Measurements from ENCODE around the gene CACNA1B.
"Not testable (repeated sequence)": the region's sequence is repeated elsewhere in the genome, so short reads cannot be mapped to it uniquely, and the experiment has no call there.

The CACNA1B gene

DNA sequence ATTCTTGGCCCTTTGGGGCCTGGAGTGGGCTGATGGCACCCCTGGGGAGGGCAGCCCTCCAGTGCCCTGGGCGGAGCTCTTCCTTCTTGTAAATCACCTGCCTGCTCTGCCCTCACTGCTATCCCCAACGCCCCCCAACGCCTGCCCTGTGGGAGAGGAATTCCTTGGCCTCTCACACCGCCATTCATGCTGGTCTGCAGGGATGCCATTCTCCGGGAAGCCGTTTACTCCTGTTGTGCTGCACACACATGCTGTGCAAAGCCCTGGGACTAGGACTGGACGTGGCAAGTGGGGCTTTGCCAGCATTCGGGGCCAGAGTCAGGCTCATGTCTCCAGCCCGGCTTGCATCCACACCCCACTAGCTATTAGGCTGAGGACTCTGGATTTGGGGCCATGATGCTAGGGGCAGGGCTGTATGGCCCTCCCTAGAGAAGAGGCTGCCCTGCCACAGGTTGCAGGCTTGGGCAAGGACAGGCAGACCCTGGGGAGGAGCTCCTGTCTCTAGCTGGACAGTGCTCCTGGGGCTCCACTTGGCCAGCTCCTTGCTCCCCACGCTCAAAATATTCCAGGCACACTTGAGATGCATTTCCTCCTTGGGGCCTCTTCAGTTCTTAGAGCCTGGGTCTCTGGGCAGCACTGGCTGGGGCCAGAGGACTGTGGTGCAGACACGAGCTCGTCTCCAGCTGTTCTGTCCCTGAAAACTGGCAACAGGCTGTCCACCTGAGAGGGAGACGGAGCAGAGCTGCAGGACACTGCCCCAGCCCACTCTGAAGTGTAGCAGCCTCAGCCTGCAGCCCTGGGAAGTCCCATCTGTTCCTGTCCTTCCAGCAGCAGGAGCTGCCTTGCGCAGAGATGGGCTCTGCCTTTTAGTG lies 226.9 kb downstream of the CACNA1B start:
- DNase-seq = no peak

DNA sequence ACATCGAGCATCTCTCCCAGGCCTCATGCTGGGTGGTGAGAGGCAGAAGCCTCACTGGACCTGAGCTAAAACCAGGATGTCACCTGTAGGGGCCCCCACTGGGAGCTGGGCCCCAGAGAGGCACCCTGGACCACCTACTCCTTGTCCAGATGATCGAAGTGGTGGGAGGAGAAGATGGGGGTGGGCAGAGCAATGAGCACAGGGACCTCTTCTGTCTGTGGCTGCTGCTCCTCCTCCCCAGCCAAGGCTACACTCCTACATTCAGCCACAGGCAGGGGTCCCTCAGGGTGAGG lies 227.5 kb downstream of the CACNA1B start:
- DNase-seq = no peak

DNA sequence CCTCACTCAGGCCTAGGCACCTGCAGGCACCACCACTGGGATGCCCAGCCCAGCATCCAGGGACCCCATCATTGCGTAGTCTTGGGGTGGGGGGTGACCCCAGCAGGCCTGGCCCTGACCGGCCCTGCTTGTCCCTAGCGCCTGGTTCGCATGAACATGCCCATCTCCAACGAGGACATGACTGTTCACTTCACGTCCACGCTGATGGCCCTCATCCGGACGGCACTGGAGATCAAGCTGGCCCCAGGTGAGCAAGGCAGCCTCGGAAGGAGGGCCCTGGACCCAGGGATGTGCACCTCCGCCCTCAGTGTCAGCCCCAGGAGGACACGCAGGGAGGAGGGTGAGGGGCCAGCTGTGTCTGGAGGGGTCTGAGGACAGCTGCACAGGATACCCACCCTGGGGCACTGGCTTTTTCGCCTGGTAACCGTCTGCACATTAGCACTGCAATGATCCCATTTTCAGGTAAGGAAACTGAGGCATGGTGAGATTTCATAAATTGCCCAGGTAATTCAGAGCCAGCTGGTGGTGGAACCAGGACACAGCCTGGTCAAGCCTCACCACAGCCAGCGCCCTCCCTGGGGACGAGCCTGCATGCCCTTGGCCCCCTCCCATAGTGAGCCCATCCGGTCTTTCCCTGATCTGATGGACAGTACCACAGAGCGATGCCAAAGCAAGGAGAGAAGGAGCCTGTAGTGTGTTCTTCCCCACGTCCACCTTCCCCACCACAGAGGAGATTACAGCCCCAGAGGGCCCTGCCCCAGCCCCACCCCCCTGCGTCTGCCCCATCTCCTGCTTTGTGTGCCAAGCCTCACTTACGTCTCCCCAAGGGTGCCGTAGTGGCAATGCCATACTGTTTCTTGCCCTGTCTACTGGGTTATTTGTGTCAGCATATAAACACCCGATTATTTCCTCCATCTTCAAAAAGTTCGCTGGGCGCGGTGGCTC lies 228.3 kb downstream of the CACNA1B start:
- no peak for DNase-seq

DNA sequence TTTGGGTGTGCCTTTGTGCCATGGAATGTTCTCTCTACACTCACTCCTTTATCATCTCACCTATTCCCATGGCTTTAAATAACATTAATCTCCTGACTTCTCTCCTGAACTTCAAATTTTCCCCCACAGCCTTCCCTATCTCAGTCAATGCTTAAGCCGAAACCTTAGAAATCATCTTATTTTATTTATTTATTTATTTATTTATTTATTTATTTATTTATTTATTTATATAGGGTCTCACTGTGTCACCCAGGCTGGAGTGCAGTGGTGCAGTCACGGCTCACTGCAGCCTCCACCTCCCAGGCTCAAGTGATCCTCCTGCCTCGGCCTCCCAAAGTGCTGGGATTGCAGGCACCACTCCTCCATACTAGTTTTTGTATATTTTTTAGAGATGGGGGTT lies 229.5 kb downstream of the CACNA1B start:
- not testable (repeated sequence) for DNase-seq

DNA sequence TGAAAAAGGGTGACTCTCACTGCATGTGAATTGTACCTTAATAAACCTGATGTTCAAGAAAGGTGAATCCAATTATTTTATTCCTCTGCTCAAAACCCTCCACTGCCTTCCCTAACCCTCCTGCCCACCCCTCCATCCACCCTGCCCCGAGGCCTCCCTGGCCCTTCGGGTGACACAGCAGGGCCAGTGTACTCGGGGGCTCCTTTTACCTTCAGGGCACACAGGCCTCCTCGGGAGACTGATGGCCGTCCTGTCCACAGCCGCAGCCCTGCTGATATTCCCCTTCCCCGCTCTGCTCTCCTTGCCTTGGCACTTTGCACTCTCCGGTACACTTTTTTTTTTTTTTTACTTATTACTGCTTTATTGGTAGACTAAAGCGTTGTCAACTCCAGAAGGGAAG lies 234.0 kb downstream of the CACNA1B start:
- no peak for DNase-seq

DNA sequence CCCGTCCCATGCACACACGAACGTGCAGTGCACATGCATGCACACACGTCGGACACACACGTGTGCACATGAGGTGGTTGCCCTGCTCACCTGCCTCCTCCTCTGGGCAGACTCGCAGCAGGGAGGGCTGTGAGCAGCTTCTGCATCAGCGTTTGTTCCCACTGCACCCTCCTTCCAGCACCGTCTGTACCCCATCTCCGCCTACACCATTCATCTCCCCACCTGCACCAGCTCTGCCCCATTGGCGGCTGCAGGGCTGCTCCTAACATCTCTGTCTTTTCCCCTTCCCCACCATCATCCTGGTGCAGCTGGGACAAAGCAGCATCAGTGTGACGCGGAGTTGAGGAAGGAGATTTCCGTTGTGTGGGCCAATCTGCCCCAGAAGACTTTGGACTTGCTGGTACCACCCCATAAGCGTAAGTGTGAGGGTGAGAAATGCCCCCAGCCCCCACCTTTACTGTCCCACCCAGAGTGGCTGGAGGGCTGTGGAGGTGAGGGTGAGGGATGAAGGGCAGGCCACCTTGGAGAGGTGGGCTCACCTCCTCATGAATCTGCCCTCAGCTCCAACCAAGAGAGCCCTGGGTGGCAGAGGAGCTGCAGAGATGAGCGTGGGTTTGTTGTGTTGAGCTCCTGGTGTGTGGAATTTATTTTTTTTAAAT lies 234.6 kb downstream of the CACNA1B start:
- no peak for DNase-seq

DNA sequence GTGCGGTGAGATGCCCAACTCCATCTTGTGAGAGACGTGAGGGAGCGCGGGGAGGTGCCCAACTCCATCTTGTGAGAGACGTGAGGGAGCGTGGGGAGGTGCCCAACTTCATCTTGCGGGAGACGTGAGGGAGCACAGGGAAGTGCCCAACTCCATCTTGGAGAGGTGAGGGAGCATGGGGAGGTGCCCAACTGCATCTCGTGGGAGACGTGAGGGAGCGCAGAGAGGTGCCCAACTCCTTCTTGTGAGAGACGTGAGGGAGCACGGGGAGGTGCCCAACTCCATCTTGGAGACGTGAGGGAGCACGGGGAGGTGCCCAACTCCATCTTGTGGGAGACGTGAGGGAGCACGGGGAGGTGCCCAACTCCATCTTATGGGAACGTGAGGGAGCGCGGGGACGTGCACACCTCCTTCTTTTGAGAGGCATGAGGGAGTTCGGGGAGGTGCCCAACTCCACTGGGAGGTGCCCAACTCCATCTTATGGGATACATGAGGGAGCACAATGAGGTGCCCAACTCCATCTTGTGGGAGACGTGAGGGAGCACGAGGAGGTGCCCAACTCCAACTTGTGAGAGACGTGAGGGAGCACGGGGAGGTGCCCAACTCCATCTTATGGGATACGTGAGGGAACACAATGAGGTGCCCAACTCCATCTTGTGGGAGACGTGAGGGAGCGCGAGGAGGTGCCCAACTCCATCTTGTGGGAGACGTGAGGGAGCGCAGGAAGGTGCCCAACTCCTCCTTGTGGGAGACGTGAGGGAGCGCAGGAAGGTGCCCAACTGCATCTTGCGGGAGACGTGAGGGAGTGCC lies 235.4 kb downstream of the CACNA1B start:
- DNase-seq = no peak

DNA sequence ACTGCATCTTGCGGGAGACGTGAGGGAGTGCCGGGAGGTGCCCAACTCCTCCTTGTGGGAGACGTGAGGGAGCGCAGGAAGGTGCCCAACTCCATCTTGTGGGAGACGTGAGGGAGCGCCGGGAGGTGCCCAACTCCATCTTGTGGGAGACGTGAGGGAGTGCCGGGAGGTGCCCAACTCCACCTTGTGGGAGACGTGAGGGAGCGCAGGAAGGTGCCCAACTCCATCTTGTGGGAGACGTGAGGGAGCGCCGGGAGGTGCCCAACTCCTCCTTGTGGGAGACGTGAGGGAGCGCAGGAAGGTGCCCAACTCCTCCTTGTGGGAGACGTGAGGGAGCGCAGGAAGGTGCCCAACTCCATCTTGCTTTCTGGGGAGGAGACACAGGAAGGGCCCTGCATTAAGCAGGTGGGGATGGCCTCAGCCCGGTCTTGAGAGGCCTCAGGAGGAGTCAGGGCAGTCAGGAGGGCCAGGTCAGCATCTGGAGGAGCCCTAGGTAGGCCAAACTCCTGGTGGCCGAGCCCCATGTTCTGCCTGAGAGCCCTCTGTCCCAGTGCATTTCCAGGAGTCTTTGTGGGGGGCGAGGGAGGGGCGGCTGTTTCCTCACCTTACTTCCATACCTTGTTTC lies 236.2 kb downstream of the CACNA1B start:
- not testable (repeated sequence) for DNase-seq

DNA sequence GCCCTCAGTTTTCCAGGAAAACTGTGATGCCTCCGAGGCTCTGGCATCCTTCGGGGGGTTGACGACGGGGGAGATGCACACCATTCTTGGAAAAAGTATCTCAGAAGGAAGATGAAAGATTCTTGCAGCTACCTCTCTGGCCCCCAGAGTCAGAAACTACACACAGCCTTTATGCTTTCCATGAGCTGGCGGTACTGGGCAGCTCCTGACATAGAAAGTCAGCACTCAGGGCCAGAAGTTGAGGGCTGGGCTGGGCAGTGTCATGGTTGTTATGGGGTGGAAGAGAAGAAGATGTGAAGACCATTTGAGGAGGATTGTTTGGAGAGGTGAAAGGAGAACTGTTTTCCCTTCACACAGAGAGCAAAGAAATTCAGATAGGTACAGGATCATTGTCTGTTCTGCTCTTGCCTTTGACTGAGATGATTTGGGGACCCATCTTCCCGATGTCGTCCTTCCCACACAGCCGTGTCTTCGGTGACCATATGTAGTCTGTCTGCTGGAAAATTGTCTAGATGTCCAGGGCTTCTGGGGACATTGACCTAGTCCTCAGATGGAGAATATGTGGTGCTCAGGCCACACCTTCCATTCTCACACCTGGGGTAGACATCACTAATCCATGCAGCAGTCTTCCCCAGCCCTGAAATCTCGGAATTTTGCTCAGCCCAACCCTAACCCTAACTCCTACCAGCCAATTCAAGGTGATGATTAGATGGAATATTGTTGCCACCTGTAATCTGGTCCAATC lies 237.1 kb downstream of the CACNA1B start:
- no peak for DNase-seq

DNA sequence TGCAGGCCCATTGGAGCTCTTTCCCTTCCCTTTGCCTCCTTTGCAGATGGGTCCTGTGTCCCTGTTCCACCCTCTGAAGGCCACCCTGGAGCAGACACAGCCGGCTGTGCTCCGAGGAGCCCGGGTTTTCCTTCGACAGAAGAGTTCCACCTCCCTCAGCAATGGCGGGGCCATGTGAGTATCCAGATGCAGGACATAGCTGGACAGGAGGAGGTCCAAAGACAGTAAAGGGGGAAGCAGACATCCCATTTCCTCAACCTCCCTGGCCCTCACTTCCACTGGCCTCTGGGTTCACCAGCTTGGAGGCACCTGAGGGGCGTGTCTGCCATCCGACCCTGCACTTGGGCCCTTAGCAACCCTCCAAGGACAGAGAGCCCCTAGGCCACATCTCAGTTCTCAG lies 237.9 kb downstream of the CACNA1B start:
- DNase-seq = no peak

DNA sequence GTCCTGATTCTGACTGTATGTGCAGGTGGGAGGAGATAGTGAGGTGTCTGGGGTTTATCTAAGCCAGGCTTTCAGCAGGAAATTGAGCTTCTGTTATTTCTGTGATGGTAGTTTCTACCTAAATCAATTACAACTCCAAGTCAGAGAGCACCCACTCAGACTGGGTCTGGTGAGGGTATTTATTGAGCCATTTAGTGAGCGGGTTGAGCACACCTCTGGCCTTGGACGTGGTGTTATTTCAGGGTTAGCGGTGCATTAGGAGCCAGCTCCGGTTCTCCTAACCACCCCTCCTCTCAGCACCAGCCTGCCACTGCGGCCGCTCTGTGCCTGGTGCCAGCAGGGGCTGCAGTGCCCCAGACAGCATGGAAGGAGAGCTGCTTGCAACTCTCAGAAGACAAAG lies 238.9 kb downstream of the CACNA1B start:
- DNase-seq = no peak

DNA sequence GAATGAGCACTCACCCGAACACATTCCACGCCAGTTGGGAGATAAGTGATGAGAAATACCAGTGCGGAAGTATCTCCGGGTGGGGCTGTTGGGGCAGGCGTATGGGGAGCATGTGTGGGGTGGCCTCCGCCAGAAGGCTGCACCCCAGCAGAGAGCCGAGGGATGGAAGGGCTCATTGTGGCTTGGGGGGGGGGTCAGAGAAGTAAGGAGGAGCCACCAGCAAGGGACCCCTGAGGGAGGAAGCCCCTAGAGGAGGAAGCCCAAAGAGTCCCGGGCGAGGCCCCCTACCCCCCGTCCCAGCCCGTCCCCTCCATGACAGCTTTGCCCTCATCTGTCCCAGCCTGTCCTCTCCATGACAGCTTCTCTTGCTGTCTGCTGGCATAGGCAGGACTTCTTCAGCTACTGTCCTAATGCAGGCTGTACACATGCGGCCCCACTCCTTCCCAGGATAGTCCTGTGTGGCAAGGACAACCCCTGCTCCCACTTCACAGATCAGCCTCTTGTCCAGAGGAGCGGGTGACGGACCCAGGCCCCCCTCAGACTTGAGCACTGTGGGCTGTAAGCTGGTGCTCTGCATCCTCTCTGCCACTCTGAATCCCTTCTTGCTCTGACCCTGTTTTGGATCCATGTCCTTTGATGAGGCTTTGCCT lies 239.6 kb downstream of the CACNA1B start:
- DNase-seq = no peak

DNA sequence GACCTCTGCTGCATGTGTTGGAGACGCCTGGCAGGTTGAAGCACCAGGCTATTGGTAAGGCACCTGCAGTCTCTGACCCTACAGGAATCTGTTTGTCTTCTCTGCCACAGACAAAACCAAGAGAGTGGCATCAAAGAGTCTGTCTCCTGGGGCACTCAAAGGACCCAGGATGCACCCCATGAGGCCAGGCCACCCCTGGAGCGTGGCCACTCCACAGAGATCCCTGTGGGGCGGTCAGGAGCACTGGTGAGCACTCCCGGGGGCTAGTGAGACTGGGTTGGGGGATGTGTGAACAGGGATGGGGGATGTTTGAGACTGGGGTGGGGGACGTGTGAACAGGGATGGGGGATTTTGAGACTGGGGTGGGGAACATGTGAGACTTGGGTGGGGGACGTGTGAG lies 240.3 kb downstream of the CACNA1B start:
- no peak for DNase-seq

DNA sequence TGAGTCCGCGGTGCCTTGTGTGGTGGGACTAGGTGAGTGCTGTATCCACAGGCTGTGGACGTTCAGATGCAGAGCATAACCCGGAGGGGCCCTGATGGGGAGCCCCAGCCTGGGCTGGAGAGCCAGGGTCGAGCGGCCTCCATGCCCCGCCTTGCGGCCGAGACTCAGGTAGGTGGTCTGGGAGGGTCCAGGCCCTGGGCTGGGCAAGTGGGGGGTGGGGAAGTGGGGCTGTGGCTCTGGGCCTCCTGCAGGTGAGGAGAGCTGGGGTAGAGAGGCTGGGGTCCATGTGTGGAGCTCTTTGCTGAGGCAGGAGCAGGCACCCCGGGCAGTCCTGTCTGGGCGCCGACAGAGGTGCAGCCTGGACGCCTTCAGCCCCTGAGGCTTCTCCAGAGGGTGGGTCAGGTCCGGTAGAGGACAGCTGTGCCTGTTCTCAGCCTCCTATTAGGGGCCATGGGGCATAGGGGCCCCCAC lies 241.1 kb downstream of the CACNA1B start:
- DNase-seq = no peak

DNA sequence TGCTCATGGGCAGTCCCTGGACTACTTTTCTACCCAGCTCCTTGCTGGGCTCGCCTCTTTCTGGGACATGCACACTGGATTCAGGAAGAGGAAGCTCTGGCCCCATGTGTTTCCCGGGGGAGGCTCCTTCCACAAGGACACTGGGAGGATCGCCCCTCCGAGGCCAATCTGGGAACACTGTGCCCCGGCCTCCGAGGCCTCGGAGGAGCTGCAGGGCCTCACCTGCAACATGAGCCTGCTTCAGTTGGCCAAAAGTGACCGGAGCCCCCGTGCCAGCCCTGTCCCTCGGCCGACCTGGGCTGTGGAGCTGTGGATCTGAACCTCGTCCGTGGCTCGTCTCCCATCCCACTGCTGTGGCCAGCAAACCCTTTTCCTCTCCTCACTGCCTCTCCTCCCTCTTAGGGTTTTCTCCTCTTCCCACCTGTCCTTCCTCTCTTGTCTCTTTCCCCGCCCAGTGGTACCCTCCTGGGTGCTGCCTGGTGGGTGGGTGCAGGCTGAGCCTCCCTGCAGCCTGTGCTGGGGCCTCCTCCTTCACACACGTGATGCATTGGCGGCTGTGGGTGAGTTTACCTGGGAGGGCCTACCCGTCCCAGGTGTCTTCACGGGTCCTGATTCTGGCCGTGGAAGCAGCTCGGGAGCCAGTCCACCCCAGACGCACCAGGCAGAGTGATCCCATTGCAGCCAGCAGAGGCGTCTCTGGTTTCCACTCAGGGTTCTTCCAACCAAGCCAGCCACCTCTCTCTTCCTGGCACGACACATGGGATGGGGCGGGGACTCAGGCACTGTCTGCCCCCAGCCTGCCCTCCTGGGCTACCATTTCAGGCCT lies 241.8 kb downstream of the CACNA1B start:
- no peak for DNase-seq

DNA sequence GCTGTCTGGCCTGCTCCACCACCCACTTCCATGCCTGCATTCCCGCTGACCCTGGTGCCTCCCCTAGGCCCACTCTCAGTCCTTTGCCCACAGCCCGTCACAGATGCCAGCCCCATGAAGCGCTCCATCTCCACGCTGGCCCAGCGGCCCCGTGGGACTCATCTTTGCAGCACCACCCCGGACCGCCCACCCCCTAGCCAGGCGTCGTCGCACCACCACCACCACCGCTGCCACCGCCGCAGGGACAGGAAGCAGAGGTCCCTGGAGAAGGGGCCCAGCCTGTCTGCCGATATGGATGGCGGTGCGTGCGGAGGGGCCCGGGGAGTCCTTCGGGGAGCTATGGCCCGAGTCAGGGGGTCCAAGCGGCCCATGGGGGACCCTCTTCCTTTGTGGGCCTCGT lies 242.5 kb downstream of the CACNA1B start:
- DNase-seq = no peak

DNA sequence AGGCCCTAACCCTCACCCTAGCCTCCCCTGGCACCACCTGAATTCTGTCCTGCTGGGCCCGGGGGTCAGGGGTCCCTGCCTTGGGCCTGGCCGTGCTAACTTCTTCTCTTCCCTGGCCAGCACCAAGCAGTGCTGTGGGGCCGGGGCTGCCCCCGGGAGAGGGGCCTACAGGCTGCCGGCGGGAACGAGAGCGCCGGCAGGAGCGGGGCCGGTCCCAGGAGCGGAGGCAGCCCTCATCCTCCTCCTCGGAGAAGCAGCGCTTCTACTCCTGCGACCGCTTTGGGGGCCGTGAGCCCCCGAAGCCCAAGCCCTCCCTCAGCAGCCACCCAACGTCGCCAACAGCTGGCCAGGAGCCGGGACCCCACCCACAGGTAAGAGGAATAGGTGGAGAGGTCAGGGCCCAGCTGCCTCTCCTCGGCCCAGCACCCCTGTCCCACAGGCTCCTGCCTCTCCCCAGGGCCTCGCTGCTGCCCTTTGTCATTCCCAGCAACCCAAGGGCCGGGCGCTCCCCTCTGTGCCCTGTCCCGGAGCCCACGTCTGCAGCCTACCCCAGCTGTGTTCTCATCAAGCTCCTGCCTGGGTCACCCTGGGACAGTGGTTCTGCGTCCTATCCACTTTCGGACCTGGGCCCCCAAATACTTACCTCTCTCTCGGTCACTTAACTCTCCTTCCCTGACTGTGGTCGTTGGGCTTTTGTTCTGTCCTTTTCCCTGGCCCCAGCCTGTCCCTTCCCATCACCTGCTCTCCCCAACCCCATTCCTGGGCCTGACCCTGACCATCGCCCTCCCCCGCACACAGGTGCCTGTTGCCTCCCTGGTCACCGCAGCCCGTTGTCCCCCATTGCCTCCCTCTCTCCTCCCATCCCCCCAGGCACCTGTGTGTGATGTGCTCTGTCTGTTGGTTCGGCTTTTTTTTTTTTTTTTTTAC lies 243.2 kb downstream of the CACNA1B start:
- DNase-seq = no peak

DNA sequence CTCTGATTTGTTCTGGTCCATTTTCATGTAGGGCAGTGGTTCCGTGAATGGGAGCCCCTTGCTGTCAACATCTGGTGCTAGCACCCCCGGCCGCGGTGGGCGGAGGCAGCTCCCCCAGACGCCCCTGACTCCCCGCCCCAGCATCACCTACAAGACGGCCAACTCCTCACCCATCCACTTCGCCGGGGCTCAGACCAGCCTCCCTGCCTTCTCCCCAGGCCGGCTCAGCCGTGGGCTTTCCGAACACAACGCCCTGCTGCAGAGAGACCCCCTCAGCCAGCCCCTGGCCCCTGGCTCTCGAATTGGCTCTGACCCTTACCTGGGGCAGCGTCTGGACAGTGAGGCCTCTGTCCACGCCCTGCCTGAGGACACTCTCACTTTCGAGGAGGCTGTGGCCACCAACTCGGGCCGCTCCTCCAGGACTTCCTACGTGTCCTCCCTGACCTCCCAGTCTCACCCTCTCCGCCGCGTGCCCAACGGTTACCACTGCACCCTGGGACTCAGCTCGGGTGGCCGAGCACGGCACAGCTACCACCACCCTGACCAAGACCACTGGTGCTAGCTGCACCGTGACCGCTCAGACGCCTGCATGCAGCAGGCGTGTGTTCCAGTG lies 244.0 kb downstream of the CACNA1B start:
- no peak for DNase-seq
